ENCODE measurements around the gene SCD5.

The SCD5 gene

DNA sequence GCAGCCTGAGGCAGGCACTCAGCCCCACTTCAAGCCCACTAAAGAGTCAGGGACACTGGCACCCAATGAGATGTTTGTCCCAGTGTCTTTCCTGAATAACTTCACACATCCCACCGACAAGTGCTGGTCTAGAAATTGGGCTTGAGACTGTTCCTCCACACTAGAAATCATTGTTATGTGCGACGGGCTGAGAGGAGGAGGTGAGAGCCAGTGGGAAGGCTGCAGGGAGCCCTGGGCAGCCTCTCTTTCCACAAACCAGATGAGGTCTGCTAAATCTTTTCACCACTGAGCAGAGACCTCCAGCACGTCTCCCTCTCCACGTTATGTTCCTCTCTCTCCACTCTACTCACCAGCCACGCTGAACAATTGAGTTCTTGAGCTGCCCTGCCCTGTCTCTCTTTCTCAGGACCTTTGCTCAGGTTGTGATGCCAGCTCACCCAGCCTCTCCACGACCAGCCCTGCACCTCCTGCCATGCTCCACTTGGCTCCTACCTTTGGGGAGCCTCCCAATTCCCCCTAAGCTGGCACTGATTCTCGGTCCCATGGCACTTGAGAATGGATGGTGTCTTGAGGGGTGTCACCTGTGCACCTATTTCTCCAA is 8.4 kb downstream of the SCD5 start:
- no peak overlapping the region for H2AFZ ChIP-seq
- no peak overlapping the region for H3K4me2 ChIP-seq (ENCODE audit: low read length)
- no peaks in the 10 kb centered on the region for H3K4me1 ChIP-seq
- no peaks in the 10 kb centered on the region for H3K9me3 ChIP-seq (ENCODE audit: control insufficient read depth, low read length)
- no peak overlapping the region for H3K27ac ChIP-seq
- H3K9ac ChIP-seq, result no peak overlapping the region
- no peaks in the 10 kb centered on the region for H3K79me2 ChIP-seq
- H3K4me3 ChIP-seq (ENCODE audit: low read depth, low read length), result no peak overlapping the region
- no peak for TF ChIP-seq CTCF (IDR thresholded peaks at IDR 0.05)
- no peaks in the 10 kb centered on the region for H3K27me3 ChIP-seq (ENCODE audit: control insufficient read depth, insufficient read depth, low read length)
- H3K36me3 ChIP-seq (ENCODE audit: control insufficient read depth, insufficient read depth, low read length), result no peaks in the 10 kb centered on the region

- Histone ChIP-seq H3K9ac (no peak overlapping the region), H3K27me3 (ENCODE audit: control insufficient read depth, insufficient read depth, low read length) (no peaks in the 10 kb centered on the region), H3K4me3 (ENCODE audit: low read depth, low read length) (no peak overlapping the region), H3K9me3 (ENCODE audit: control insufficient read depth, low read length) (no peaks in the 10 kb centered on the region), H3K27ac (no peak overlapping the region), H3K4me2 (ENCODE audit: low read length) (no peak overlapping the region), H3K4me1 (peaks cover 3% of the 10 kb centered on the region), H2AFZ (no peak overlapping the region), H3K36me3 (ENCODE audit: control insufficient read depth, insufficient read depth, low read length) (no peaks in the 10 kb centered on the region), H3K79me2 (no peaks in the 10 kb centered on the region)
- no peak for TF ChIP-seq CTCF (IDR thresholded peaks at IDR 0.05)
Measured at GRCh38 chr4:82789025-82789776, 9.4 kb downstream of the SCD5 start.

DNA sequence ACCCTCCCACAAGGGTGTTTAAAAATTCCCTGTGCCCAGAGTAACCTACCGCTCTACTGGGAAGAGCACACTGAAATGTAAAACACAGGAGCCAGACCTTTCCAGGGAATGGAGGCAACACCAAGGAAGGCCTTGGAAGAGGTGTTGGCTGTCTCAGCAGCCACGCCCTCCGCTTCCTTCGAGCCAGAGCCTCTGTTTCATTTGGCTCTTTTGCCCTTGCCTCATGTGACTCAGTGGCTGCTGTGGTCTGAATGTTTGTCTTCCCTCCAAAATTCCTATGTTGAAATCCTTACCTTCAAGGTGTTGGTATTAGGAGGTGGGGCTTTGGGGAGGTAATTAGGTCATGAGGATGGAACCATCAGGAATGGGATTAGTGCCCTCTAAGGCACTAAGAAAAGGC is 11.3 kb downstream of the SCD5 start:
- no peak overlapping the region for H3K27ac ChIP-seq
- no peaks in the 10 kb centered on the region for H3K36me3 ChIP-seq (ENCODE audit: control insufficient read depth, insufficient read depth, low read length)
- no peak overlapping the region for H3K4me2 ChIP-seq (ENCODE audit: low read length)

DNA sequence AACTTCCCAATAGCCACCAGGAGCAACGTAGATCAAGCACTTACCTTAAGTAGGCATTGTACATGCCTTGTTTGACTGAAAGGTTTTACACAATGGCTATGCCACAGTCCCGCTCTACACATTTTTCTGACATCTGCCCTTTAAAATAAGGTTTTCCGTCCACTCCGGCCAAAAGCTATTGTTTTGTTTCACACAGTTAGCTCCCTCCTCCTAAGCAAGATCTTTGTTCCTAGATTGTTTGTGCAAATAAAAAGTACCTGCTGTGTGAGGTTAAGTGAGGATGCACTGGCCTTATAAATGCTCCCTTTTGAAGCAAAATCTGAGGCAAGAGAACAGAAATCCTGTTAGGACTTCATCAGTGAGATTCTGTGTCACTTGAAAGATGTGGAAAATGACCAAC is 11.8 kb downstream of the SCD5 start:
- Histone ChIP-seq H3K79me2 (no peaks in the 10 kb centered on the region), H3K9ac (no peak overlapping the region), H3K27me3 (ENCODE audit: control insufficient read depth, insufficient read depth, low read length) (no peaks in the 10 kb centered on the region), H3K4me3 (ENCODE audit: low read depth, low read length) (no peak overlapping the region), H3K36me3 (ENCODE audit: control insufficient read depth, insufficient read depth, low read length) (no peaks in the 10 kb centered on the region), H3K4me1 (peaks cover 4% of the 10 kb centered on the region), H3K27ac (no peak overlapping the region), H3K9me3 (ENCODE audit: control insufficient read depth, low read length) (no peaks in the 10 kb centered on the region), H2AFZ (no peak overlapping the region), H3K4me2 (ENCODE audit: low read length) (no peak overlapping the region)
- TF ChIP-seq CTCF (IDR thresholded peaks at IDR 0.05), result no peak

More for the DNA sequence above, 11.3 kb downstream of the SCD5 start:
- H3K4me3 ChIP-seq (ENCODE audit: low read depth, low read length), result no peak overlapping the region
- H3K4me1 ChIP-seq, result peaks cover 3% of the 10 kb centered on the region
- H3K79me2 ChIP-seq, result no peaks in the 10 kb centered on the region
- H3K9me3 ChIP-seq (ENCODE audit: control insufficient read depth, low read length), result no peaks in the 10 kb centered on the region
- TF ChIP-seq CTCF (IDR thresholded peaks at IDR 0.05), result no peak
- no peak overlapping the region for H2AFZ ChIP-seq
- H3K9ac ChIP-seq, result no peak overlapping the region
- H3K27me3 ChIP-seq (ENCODE audit: control insufficient read depth, insufficient read depth, low read length), result no peaks in the 10 kb centered on the region

All from parathyroid adenoma (tissue), 2 donors.